AG04449 (cell line): ENCODE data around the gene ARMC2.

Source experiments
- CTCF ChIA-PET: fragments of 350-600 bp; formaldehyde crosslinking; extraction: SDS; loops from one replicate; lab custom pipeline; 2021; ENCODE audit warnings: antibody characterized with exemption; lab: Yijun Ruan, JAX
- POLR2A ChIA-PET: fragments of 400-600, 350-600 bp; formaldehyde crosslinking; extraction: SDS; loops from one replicate; lab custom pipeline; 2020; ENCODE audit warnings: antibody characterized with exemption, inconsistent platforms; lab: Yijun Ruan, JAX
- DNase-seq: peaks from one replicate; pipeline ENCODE4 v3.0.0-alpha.2; 2010; ENCODE audit warnings: low read depth, low spot score
- H3K4me3 ChIP-seq: 2 replicates; pipeline ENCODE4 v1.5.1; 2011; ENCODE audit warnings: low read depth, mild to moderate bottlenecking, control low read depth, low read length
- CTCF ChIP-seq: IDR thresholded peaks from one replicate; pipeline ENCODE4 v1.5.1; 2011; ENCODE audit warnings: mild to moderate bottlenecking, moderate library complexity, low read length, control low read depth, inconsistent platforms; ENCODE audit not compliant: insufficient read depth; ENCODE audit errors: missing control alignments

ARMC2 gene

GRCh38 chr6:108983151-108983550, 134.9 kb downstream of the ARMC2 start:
- TF ChIP-seq CTCF = no peak
- no peak for DNase-seq
- ChIA-PET POLR2A (no interaction called here), CTCF (no interaction called here)
- H3K4me3 ChIP-seq = no peak overlapping the region

GRCh38 chr6:108985301-108985700, 137.1 kb downstream of the ARMC2 start:
- DNase-seq = no peak
- H3K4me3 ChIP-seq = no peak overlapping the region
- CTCF ChIA-PET = no interaction called here
- TF ChIP-seq CTCF = no peak
- POLR2A ChIA-PET = no interaction called here

DNA sequence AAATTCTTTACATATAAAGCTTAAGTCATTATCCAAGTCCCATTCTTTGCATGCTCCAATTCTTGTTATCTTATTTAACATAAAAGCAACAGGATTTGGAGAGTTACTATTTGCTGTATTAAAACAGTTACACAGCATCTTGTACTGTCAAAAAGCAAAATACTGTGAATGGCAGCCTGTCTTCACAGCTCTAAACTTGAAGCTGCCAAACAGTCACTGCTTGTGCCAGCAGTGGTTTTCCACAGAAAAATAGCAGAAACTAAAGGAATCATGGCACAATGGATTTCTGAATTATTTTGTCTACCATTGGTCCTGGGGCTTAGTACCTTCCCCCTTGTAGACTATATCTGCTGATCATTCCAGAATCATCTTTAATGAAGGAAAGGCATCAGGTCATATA, 138.9 kb downstream of the ARMC2 start:
- no peak overlapping the region for H3K4me3 ChIP-seq
- ChIA-PET CTCF (interaction anchor here (0.6 kb wide), 2 partner anchors 8 to 50 kb away, joined by 3 read pairs; no protein-coding TSS in a partner anchor), POLR2A (no interaction called here)
- TF ChIP-seq CTCF = no peak
- DNase-seq = no peak

DNA sequence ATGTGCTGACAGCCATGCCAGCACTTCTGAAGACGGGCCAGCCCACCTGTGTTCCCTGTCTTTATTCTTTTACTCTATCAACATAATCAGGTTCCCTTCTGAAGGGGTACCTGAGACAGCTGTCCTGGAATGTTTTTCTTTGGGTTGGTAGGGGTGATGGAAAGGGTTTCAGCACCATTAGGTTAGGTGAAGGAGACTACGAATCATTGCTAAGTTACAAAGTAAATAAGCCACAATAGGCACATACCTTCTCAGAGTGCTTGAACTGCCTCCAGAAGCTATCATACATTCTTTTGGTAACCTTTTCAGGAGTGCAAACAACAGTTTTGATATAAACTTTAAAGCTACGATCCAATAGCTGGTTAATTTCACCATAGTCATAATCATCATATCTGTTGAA, 140.1 kb downstream of the ARMC2 start:
- POLR2A ChIA-PET = no interaction called here
- no peak for TF ChIP-seq CTCF
- CTCF ChIA-PET = no interaction called here

DNA sequence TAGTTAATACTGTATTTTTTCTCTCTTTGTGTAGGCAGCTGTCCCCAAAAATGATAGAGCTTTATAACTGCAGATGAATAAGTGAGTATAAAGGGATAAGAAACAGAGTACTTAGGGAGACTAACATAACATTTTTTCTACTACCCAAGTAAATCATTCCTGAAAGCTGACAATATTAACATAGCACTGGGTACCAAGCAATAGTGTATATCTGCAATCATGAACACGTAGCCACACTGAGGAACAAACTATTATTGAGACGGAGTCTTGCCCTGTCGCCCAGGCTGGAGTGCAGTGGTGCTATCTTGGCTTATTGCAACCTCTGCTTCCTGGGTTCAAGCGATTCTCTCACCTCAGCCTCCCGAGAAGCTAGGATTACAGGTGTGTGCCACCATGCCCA, 140.5 kb downstream of the ARMC2 start:
- ChIA-PET CTCF (no interaction called here), POLR2A (no interaction called here)
- no peak for TF ChIP-seq CTCF
- no peak overlapping the region for H3K4me3 ChIP-seq
- no peak for DNase-seq

More for the DNA sequence above, 140.1 kb downstream of the ARMC2 start:
- DNase-seq = no peak
- H3K4me3 ChIP-seq = no peak overlapping the region

GRCh38 chr6:108989700-108990099, 141.5 kb downstream of the ARMC2 start:
- no peak for TF ChIP-seq CTCF
- ChIA-PET POLR2A (no interaction called here), CTCF (no interaction called here)
- H3K4me3 ChIP-seq = no peak overlapping the region
- no peak for DNase-seq
